ENCODE data around the gene BCR. TPM values are rescaled to one million over a fixed set of nuclear protein-coding genes. Genes with fewer than 3 reads are reported as not detected.
"Not testable (repeated sequence)": the region's sequence is repeated elsewhere in the genome, so short reads cannot be mapped to it uniquely, and the experiment has no call there.

Gene BCR
- total RNA-seq, 2 donors from 2014 or later = 91.8 to 93.2 TPM

GRCh38 chr22:23367196-23367595, 186.9 kb downstream of the BCR start:
- H3K4me3 Mint-ChIP-seq; ATAC-seq; H3K9me3 ChIP-seq (ENCODE audit: control insufficient read depth, low read length, poor library complexity, severe bottlenecking); H3K27ac Mint-ChIP-seq; H3K36me3 Mint-ChIP-seq (ENCODE audit: low read depth); DNase-seq; H3K4me1 Mint-ChIP-seq: not testable (repeated sequence)
- peaks cover 57% of the 10 kb centered on the region for H3K27me3 Mint-ChIP-seq

Other genes starting within 250 kb of the BCR start
- gene GNAZ, start 110.0 kb upstream of the BCR start, total RNA-seq = 10 to 100 TPM in 1 of 2 donors, 1 to 10 TPM in 1; 1.4 to 44.1 TPM
- 1 to 10 TPM; 1.1 to 1.4 TPM for gene RSPH14, start 38.5 kb upstream of the BCR start, total RNA-seq
- 1 to 10 TPM; 1.1 to 2.4 TPM for gene RAB36, start 35.0 kb upstream of the BCR start, total RNA-seq

All from T-helper 17 cell (primary cell).